ENCODE measurements around the gene DOK3.

DNA sequence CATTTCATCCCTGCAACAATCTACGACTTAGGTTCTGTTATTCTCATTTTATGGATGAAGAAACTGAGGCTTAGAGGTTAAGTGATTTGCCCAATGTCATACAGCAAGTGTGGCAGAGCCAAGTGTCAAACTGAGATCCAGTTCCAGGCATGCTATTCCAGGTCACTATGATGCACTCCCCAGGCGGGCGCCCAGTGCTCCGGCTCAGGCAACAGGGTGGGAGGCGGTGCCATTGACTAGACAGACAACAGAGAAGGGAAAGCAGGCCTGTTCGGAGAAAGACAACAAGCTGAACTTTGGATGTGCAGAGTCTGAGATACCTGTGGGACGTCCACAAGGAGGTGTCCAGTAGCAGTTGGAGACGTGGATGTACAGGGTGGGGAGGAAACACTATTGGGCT lies 18.0 kb upstream of the DOK3 start:
- TF ChIP-seq, protein P1, sequence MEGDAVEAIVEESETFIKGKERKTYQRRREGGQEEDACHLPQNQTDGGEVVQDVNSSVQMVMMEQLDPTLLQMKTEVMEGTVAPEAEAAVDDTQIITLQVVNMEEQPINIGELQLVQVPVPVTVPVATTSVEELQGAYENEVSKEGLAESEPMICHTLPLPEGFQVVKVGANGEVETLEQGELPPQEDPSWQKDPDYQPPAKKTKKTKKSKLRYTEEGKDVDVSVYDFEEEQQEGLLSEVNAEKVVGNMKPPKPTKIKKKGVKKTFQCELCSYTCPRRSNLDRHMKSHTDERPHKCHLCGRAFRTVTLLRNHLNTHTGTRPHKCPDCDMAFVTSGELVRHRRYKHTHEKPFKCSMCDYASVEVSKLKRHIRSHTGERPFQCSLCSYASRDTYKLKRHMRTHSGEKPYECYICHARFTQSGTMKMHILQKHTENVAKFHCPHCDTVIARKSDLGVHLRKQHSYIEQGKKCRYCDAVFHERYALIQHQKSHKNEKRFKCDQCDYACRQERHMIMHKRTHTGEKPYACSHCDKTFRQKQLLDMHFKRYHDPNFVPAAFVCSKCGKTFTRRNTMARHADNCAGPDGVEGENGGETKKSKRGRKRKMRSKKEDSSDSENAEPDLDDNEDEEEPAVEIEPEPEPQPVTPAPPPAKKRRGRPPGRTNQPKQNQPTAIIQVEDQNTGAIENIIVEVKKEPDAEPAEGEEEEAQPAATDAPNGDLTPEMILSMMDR (optimal IDR thresholded peaks at IDR 0.05 in 1 of 3, IDR thresholded peaks at IDR 0.05 in 1 of 3, conservative IDR thresholded peaks at IDR 0.05 in 1 of 3; ENCODE audit: extremely low read depth in 1 of 3, insufficient read depth in 2 of 3, low read length in 3 of 3), result no peak
- no peak for TF ChIP-seq EZH2 (IDR thresholded peaks at IDR 0.05; ENCODE audit: low read length)
